HepG2 (cell line): ENCODE measurements around the gene PITRM1. TPM values are rescaled to one million over a fixed set of nuclear protein-coding genes. Genes with fewer than 3 reads are reported as not detected.
A peak's percentile ranks its signal among the peaks of the same experiment; 100 is the strongest.

Experiments
- AGO1 ChIP-seq: fragments of 200-400 bp; formaldehyde crosslinking; IDR thresholded peaks from 2 replicates; pipeline ENCODE4 v1.6.1; 2017; ENCODE audit warnings: mild to moderate bottlenecking, low read depth, low read length, moderate library complexity; ENCODE audit not compliant: poor library complexity, severe bottlenecking
- BRF2 ChIP-seq: sonication (generic); formaldehyde crosslinking; IDR thresholded peaks from 2 replicates; pipeline ENCODE4 v1.8.1; 2022; ENCODE audit warnings: mild to moderate bottlenecking, missing genetic modification reagents
- CREM ChIP-seq, 2 experiments: sonication (generic) in 1 of 2; formaldehyde crosslinking in 1 of 2; IDR thresholded peaks; 2 replicates each; pipeline versions ENCODE4 v1.4.0 to v1.6.1; 2016 to 2020; ENCODE audit warnings: antibody characterized with exemption in 1 of 2, mild to moderate bottlenecking in 1 of 2, missing genetic modification reagents in 1 of 2
- DDIT3 ChIP-seq: sonication (generic); formaldehyde crosslinking; IDR thresholded peaks from 2 replicates; pipeline ENCODE4 v1.4.0; 2020; ENCODE audit warnings: mild to moderate bottlenecking, missing genetic modification reagents
- FOXA3 ChIP-seq: IDR thresholded peaks from 2 replicates; pipeline ENCODE4 v1.6.1; 2016; ENCODE audit warnings: missing genetic modification reagents, missing compliant biosample characterization
- FOXJ3 ChIP-seq: sonication (generic); formaldehyde crosslinking; IDR thresholded peaks from 2 replicates; pipeline ENCODE4 v1.4.0; 2020; ENCODE audit warnings: missing genetic modification reagents, mild to moderate bottlenecking, borderline replicate concordance
- HMG20B ChIP-seq: conservative IDR thresholded peaks from 2 replicates; pipeline ENCODE4 v1.6.1; 2016; ENCODE audit warnings: missing genetic modification reagents, missing compliant biosample characterization
- NR2F1 ChIP-seq, 2 experiments: fragments of 450-650 bp in 1 of 2; formaldehyde crosslinking in 1 of 2; IDR thresholded peaks; 2 replicates each; pipeline versions ENCODE4 v1.5.0 to v1.6.1; 2016 to 2020; ENCODE audit warnings: mild to moderate bottlenecking in 1 of 2, missing compliant biosample characterization in 1 of 2, missing genetic modification reagents in 1 of 2, moderate library complexity in 1 of 2
- SALL2 ChIP-seq: sonication (generic); formaldehyde crosslinking; IDR thresholded peaks from 2 replicates; pipeline ENCODE4 v1.8.1; 2023; ENCODE audit warnings: mild to moderate bottlenecking, missing genetic modification reagents, inconsistent platforms
- SIX1 ChIP-seq: sonication (generic); formaldehyde crosslinking; IDR thresholded peaks from 2 replicates; pipeline ENCODE4 v1.4.0; 2020; ENCODE audit warnings: missing genetic modification reagents, borderline replicate concordance
- TOPORS ChIP-seq: sonication (generic); formaldehyde crosslinking; IDR thresholded peaks from 2 replicates; pipeline ENCODE4 v1.8.0; 2023; ENCODE audit warnings: mild to moderate bottlenecking, missing genetic modification reagents
- WIZ ChIP-seq: sonication (generic); formaldehyde crosslinking; IDR thresholded peaks from 2 replicates; pipeline ENCODE4 v1.5.1; 2020; ENCODE audit warnings: mild to moderate bottlenecking, missing genetic modification reagents
- XRCC5 ChIP-seq: fragments of 200-400 bp; formaldehyde crosslinking; optimal IDR thresholded peaks from 2 replicates; pipeline ENCODE3; 2017; ENCODE audit warnings: mild to moderate bottlenecking, low read length
- ZFP36L1 ChIP-seq: sonication (generic); formaldehyde crosslinking; IDR thresholded peaks from 2 replicates; pipeline ENCODE4 v1.8.0; 2022; ENCODE audit warnings: mild to moderate bottlenecking, missing genetic modification reagents, moderate library complexity
- ZKSCAN5 ChIP-seq: sonication (generic); formaldehyde crosslinking; IDR thresholded peaks from 2 replicates; pipeline ENCODE4 v1.5.1; 2020; ENCODE audit warnings: mild to moderate bottlenecking, missing genetic modification reagents
- ZNF136 ChIP-seq: sonication (generic); formaldehyde crosslinking; IDR thresholded peaks from 2 replicates; pipeline ENCODE4 v1.8.1; 2022; ENCODE audit warnings: low read depth, mild to moderate bottlenecking, moderate library complexity, missing genetic modification reagents
- ZNF256 ChIP-seq: sonication (generic); formaldehyde crosslinking; conservative IDR thresholded peaks from 2 replicates; pipeline ENCODE4 v1.4.0; 2020; ENCODE audit warnings: missing genetic modification reagents
- ZNF274 ChIP-seq: sonication (generic); formaldehyde crosslinking; IDR thresholded peaks from 2 replicates; pipeline ENCODE4 v1.5.1; 2020; ENCODE audit warnings: mild to moderate bottlenecking, missing genetic modification reagents
- ZNF276 ChIP-seq: sonication (generic); formaldehyde crosslinking; IDR thresholded peaks from 2 replicates; pipeline ENCODE4 v1.4.0; 2020; ENCODE audit warnings: mild to moderate bottlenecking, low read depth, missing genetic modification reagents
- ZNF597 ChIP-seq: sonication (generic); formaldehyde crosslinking; IDR thresholded peaks from 2 replicates; pipeline ENCODE4 v1.5.0; 2020; ENCODE audit warnings: missing genetic modification reagents
- ZNF598 ChIP-seq: sonication (generic); formaldehyde crosslinking; IDR thresholded peaks from 2 replicates; pipeline ENCODE4 v1.5.1; 2020; ENCODE audit warnings: mild to moderate bottlenecking, missing genetic modification reagents, borderline replicate concordance
- ZNF607 ChIP-seq: sonication (generic); formaldehyde crosslinking; IDR thresholded peaks from 2 replicates; pipeline ENCODE4 v1.5.1; 2020; ENCODE audit warnings: missing genetic modification reagents, mild to moderate bottlenecking, borderline replicate concordance
- ZNF644 ChIP-seq: IDR thresholded peaks from 2 replicates; pipeline ENCODE4 v1.6.1; 2016; ENCODE audit warnings: low read depth
- ZNF746 ChIP-seq: sonication (generic); formaldehyde crosslinking; IDR thresholded peaks from 2 replicates; pipeline ENCODE4 v1.8.0; 2022; ENCODE audit warnings: mild to moderate bottlenecking, missing genetic modification reagents
- ZNF768 ChIP-seq: sonication (generic); formaldehyde crosslinking; IDR thresholded peaks from 2 replicates; pipeline ENCODE4 v1.4.0; 2020; ENCODE audit warnings: missing genetic modification reagents
- polyA plus RNA-seq, 8 experiments: library from polyadenylated mRNA; depleted of rRNA in 3 of 8; stranded (reverse) in 7 of 8; unstranded in 1 of 8; fragments of >200 nt; fragmentation: Illumina TruSeq in 4 of 8; extraction: Trizol in 4 of 8; gene quantifications; 2 replicates each; pipeline versions ENCODE4 v1.2.1 to v1.2.3, GENCODE V29; 2011 to 2016; ENCODE audit warnings: low read depth in 4 of 8, missing spikeins in 1 of 8, mixed read lengths in 1 of 8; ENCODE audit not compliant: insufficient read depth in 1 of 8
- total RNA-seq, 5 experiments: library from RNA; depleted of rRNA; stranded (reverse); fragments of >200 nt; fragmentation: Illumina TruSeq; extraction: Trizol; gene quantifications; 2 replicates each; pipeline ENCODE4 v1.2.3, GENCODE V29; 2016; ENCODE audit warnings: low read depth in 1 of 5

The PITRM1 gene
- total and polyA plus RNA-seq, 2 of the 13 experiments (the other 11 are each of a cell fraction or from before 2014, with no cell fraction given) = 16.4 to 29.0 TPM

GRCh38 chr10:3172446-3173170, at the start of gene PITRM1 (continued):
- TF ChIP-seq NR2F1 (CRISPR knock-in tag; IDR thresholded peaks at IDR 0.05) = no peak
- TF ChIP-seq AGO1 = no peak
- no peak for TF ChIP-seq ZNF644 (CRISPR knock-in tag)
- TF ChIP-seq ZNF597 = no peak
- no peak for TF ChIP-seq SIX1 (CRISPR knock-in tag)
- TF ChIP-seq DDIT3 (CRISPR knock-in tag) = no peak
- TF ChIP-seq BRF2 (CRISPR knock-in tag) = no peak
- TF ChIP-seq FOXJ3 (CRISPR knock-in tag) = no peak
- TF ChIP-seq TOPORS (CRISPR knock-in tag) = no peak
- TF ChIP-seq ZKSCAN5 (CRISPR knock-in tag) = no peak
- peak; percentile 61 for TF ChIP-seq ZNF607
- 0 out of 2 replicates have a peak, but pooled peaks have one; percentile 45 for TF ChIP-seq ZNF274 (CRISPR knock-in tag)
- 0 out of 2 replicates have a peak, but pooled peaks have one; percentile 58 for TF ChIP-seq SALL2 (CRISPR knock-in tag)
- 0 out of 2 replicates have a peak, but pooled peaks have one; percentile 34 for TF ChIP-seq FOXA3 (CRISPR knock-in tag)
- TF ChIP-seq HMG20B (CRISPR knock-in tag) = no peak
- TF ChIP-seq ZFP36L1 = peak; percentile 72; the same call in 1 of the 2 replicates
- TF ChIP-seq ZNF256 (CRISPR knock-in tag) = no peak
- TF ChIP-seq ZNF746 = no peak; the same call in 1 of the 2 replicates
- TF ChIP-seq XRCC5 = peak; percentile 28
- peak; percentile 47; the same call in 1 of the 2 replicates for TF ChIP-seq ZNF276 (CRISPR knock-in tag)
- TF ChIP-seq CREM (IDR thresholded peaks at IDR 0.05) = no peak
- TF ChIP-seq CREM (CRISPR knock-in tag; IDR thresholded peaks at IDR 0.05) = no peak
- no peak for TF ChIP-seq ZNF598 (CRISPR knock-in tag)
- TF ChIP-seq ZNF768 (CRISPR knock-in tag) = peak; percentile 75
- TF ChIP-seq WIZ = 0 out of 2 replicates have a peak, but pooled peaks have one; percentile 52
- TF ChIP-seq ZNF136 = no peak
